ENCODE measurements around the gene ALDH3A1. TPM values are rescaled to one million over a fixed set of nuclear protein-coding genes. Genes with fewer than 3 reads are reported as not detected.

ALDH3A1 gene
- polyA plus RNA-seq, 1 donor from 2014 or later = 0.10 TPM

DNA sequence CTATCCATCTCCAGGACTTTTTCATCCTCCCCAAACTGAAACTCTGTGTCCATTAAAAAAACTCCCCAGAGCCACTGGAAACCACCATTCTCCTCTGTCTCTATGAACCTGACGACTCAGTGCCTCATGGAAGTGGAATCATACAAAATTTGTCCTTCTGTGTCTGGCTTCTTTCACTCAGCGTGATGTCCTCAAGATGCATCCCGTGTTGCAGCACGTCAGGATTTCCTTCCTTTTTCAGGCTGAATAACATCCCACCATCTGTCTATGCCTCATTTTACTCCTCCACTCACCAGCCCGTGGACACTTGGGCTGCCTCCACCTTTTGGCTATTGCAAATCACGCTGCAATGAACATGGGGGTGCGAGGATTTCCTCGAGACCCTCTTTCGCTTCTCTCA, 12.6 kb upstream of the ALDH3A1 start:
- Histone ChIP-seq H3K4me3 (ENCODE audit: low read length) (no peak overlapping the region), H3K9me2 (ENCODE audit: insufficient read depth, low read length) (no peaks in the 10 kb centered on the region), H3F3A (ENCODE audit: insufficient read depth, low read length, poor library complexity, severe bottlenecking) (no peaks in the 10 kb centered on the region), H3K9ac (ENCODE audit: low read length) (no peak overlapping the region), H3K9me3 (ENCODE audit: low read length) (no peaks in the 10 kb centered on the region), H4K20me1 (ENCODE audit: insufficient read depth) (no peaks in the 10 kb centered on the region), H3K79me2 (replicated peaks; ENCODE audit: insufficient read depth, low read length) (no peaks in the 10 kb centered on the region), H3K36me3 (ENCODE audit: insufficient read depth, low read length) (no peaks in the 10 kb centered on the region), H3K27ac (ENCODE audit: low read length) (no peak overlapping the region), H2AFZ (ENCODE audit: low read depth, low read length) (no peak overlapping the region), H3K4me2 (ENCODE audit: low read length) (no peak overlapping the region), H3K27me3 (ENCODE audit: insufficient read depth, low read depth, low read length) (no peaks in the 10 kb centered on the region)
- TF ChIP-seq, protein P1, sequence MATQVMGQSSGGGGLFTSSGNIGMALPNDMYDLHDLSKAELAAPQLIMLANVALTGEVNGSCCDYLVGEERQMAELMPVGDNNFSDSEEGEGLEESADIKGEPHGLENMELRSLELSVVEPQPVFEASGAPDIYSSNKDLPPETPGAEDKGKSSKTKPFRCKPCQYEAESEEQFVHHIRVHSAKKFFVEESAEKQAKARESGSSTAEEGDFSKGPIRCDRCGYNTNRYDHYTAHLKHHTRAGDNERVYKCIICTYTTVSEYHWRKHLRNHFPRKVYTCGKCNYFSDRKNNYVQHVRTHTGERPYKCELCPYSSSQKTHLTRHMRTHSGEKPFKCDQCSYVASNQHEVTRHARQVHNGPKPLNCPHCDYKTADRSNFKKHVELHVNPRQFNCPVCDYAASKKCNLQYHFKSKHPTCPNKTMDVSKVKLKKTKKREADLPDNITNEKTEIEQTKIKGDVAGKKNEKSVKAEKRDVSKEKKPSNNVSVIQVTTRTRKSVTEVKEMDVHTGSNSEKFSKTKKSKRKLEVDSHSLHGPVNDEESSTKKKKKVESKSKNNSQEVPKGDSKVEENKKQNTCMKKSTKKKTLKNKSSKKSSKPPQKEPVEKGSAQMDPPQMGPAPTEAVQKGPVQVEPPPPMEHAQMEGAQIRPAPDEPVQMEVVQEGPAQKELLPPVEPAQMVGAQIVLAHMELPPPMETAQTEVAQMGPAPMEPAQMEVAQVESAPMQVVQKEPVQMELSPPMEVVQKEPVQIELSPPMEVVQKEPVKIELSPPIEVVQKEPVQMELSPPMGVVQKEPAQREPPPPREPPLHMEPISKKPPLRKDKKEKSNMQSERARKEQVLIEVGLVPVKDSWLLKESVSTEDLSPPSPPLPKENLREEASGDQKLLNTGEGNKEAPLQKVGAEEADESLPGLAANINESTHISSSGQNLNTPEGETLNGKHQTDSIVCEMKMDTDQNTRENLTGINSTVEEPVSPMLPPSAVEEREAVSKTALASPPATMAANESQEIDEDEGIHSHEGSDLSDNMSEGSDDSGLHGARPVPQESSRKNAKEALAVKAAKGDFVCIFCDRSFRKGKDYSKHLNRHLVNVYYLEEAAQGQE (IDR thresholded peaks at IDR 0.05; ENCODE audit: borderline replicate concordance) = no peak
- TF ChIP-seq MXI1 (conservative IDR thresholded peaks at IDR 0.05; ENCODE audit: poor library complexity, severe bottlenecking) = no peak
- no peak for TF ChIP-seq TAF1 (IDR thresholded peaks at IDR 0.05; ENCODE audit: low read depth)
- TF ChIP-seq EP300 (conservative IDR thresholded peaks at IDR 0.05; ENCODE audit: poor library complexity, severe bottlenecking) = no peak
- TF ChIP-seq CTCF (IDR thresholded peaks at IDR 0.05; ENCODE audit: poor library complexity, severe bottlenecking) = no peak
- TF ChIP-seq POLR2AphosphoS5 (IDR thresholded peaks at IDR 0.05) = no peak
- TF ChIP-seq RAD21 (conservative IDR thresholded peaks at IDR 0.05) = no peak
- no peak for TF ChIP-seq EZH2 (IDR thresholded peaks at IDR 0.05; ENCODE audit: borderline replicate concordance, insufficient read depth, low read length, poor library complexity, severe bottlenecking)
- no peak for TF ChIP-seq SMC3 (conservative IDR thresholded peaks at IDR 0.05; ENCODE audit: poor library complexity)

DNA sequence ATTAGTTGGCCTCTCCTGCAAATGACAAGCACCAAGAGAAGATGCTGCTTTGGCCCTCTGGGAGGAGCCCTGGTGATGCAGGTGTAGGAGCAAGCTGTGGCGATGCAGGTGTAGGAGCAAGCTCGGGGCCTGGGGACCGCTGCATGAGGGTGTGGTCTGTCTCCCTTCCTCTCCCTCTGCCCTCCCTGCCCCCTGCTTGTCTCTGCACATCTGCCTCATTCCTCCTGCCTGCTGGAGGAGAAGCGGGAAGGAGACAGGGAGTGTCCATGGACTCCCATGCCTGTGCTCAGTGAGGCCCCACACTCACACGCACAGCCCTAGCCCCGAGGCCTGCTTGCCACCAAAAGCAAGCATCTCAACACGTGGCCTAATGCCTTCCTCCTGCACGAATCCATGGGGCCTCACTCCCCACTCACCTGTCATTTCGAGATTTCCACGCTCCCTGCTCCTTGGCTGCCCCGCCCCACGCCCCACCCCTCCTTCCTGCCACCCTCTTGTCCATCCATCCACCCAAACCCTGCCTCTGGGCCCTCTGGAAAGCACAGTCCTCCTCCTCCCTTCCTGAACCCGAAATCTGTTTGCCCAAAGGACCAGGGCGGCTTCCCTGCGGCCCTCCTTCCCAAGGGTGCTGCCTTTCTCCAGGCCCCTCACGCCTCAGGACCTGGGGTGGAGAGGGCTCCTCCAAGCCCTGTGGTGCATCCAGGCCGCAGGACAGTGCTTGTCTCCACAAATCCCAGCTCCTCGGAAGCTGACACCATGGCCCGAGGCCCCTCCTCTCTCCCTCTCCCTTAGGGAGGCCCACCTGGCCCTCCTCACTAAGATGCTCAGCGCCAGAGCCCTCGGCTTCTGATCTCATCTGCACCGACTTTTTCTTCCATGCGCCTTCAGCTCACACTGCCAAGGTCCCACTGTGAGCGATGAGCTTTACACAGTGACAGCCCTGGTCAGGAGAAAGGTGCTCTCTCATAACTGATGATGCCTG, 11.8 kb upstream of the ALDH3A1 start:
- no peak overlapping the region for H3K9ac ChIP-seq (ENCODE audit: low read length)
- H2AFZ ChIP-seq (ENCODE audit: low read depth, low read length) = no peak overlapping the region
- H3K79me2 ChIP-seq (replicated peaks; ENCODE audit: insufficient read depth, low read length) = no peaks in the 10 kb centered on the region
- H3K4me3 ChIP-seq (ENCODE audit: low read length) = no peak overlapping the region
- H3K9me2 ChIP-seq (ENCODE audit: insufficient read depth, low read length) = no peaks in the 10 kb centered on the region
- H3K36me3 ChIP-seq (ENCODE audit: insufficient read depth, low read length) = no peaks in the 10 kb centered on the region
- H3K4me2 ChIP-seq (ENCODE audit: low read length) = no peak overlapping the region
- no peak overlapping the region for H3K27ac ChIP-seq (ENCODE audit: low read length)
- H3F3A ChIP-seq (ENCODE audit: insufficient read depth, low read length, poor library complexity, severe bottlenecking) = no peaks in the 10 kb centered on the region
- H4K20me1 ChIP-seq (ENCODE audit: insufficient read depth) = no peaks in the 10 kb centered on the region
- no peaks in the 10 kb centered on the region for H3K9me3 ChIP-seq (ENCODE audit: low read length)
- no peaks in the 10 kb centered on the region for H3K27me3 ChIP-seq (ENCODE audit: insufficient read depth, low read depth, low read length)
- TF ChIP-seq EP300 (conservative IDR thresholded peaks at IDR 0.05; ENCODE audit: poor library complexity, severe bottlenecking) (no peak), MXI1 (conservative IDR thresholded peaks at IDR 0.05; ENCODE audit: poor library complexity, severe bottlenecking) (no peak), RAD21 (conservative IDR thresholded peaks at IDR 0.05) (no peak), CTCF (IDR thresholded peaks at IDR 0.05; ENCODE audit: poor library complexity, severe bottlenecking) (no peak), POLR2AphosphoS5 (IDR thresholded peaks at IDR 0.05) (no peak), EZH2 (IDR thresholded peaks at IDR 0.05; ENCODE audit: borderline replicate concordance, insufficient read depth, low read length, poor library complexity, severe bottlenecking) (no peak), SMC3 (conservative IDR thresholded peaks at IDR 0.05; ENCODE audit: poor library complexity) (no peak), TAF1 (IDR thresholded peaks at IDR 0.05; ENCODE audit: low read depth) (no peak)
- TF ChIP-seq, protein P1 (IDR thresholded peaks at IDR 0.05; ENCODE audit: borderline replicate concordance) = no peak
